OCI-LY3 (cell line): ENCODE results near the gene ZNF77.

ENCODE experiments used
- EZH2phosphoT487 ChIP-seq: fragments of 200-600 bp; shearing (Covaris generic); IDR thresholded peaks from 2 replicates; pipeline ENCODE4 v1.6.1; 2018; ENCODE audit warnings: antibody characterized with exemption, mixed run types, low read depth
- TF ChIP-seq, protein P1 (sequence below): fragments of 200-600, 300-600 bp; sonication (generic); IDR thresholded peaks from 2 replicates; pipeline ENCODE4 v1.5.1; 2014; ENCODE audit warnings: antibody characterized with exemption, low read length, low read depth

DNA sequence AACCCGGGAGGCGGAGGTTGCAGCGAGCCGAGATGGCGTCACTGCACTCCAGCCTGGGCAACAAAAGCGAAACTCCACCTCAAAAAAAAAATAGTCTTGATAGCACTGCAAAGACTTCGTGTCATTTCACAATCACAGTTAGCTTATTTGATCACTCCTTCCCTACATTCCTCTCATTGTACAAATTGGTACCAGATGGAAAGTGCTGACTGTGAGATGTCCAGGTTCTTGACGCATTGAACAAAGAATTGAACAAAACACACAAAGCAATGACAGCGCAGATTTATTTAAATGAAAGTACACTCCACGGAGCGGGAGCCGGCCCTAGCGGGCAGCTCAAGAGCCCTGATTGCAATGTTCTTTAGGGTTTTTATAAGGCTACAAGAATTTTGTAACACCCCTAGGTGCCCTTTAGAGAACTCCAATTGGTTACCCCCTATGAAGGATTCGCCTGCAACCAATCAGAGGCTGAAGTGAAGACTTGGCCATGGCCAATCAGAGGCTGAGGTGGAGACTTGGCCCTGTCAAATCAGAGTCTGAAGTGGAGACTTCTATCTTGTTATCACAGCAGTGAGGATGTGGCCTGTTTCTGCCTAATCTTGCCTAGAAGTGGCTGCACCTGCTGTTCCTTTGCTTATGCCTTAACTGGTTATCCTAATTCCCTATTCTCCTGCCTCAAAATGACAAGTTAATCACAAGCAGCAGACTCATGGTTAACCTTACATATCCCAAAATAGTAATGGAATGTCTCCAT, 60.9 kb downstream of the ZNF77 start:
- TF ChIP-seq, protein P1, sequence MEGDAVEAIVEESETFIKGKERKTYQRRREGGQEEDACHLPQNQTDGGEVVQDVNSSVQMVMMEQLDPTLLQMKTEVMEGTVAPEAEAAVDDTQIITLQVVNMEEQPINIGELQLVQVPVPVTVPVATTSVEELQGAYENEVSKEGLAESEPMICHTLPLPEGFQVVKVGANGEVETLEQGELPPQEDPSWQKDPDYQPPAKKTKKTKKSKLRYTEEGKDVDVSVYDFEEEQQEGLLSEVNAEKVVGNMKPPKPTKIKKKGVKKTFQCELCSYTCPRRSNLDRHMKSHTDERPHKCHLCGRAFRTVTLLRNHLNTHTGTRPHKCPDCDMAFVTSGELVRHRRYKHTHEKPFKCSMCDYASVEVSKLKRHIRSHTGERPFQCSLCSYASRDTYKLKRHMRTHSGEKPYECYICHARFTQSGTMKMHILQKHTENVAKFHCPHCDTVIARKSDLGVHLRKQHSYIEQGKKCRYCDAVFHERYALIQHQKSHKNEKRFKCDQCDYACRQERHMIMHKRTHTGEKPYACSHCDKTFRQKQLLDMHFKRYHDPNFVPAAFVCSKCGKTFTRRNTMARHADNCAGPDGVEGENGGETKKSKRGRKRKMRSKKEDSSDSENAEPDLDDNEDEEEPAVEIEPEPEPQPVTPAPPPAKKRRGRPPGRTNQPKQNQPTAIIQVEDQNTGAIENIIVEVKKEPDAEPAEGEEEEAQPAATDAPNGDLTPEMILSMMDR = no peak
- TF ChIP-seq EZH2phosphoT487 = no peak
